ENCODE results near the gene PRKCA. TPM values are rescaled to one million over a fixed set of nuclear protein-coding genes. Genes with fewer than 3 reads are reported as not detected.

The PRKCA gene
- total and polyA plus RNA-seq, 2 experiments from 2014 or later: 6.4 to 35.4 TPM

GRCh38 chr17:66262767-66263166 lies 39.6 kb upstream of the PRKCA start:
- no peaks in the 10 kb centered on the region for H3F3A ChIP-seq (replicated peaks; ENCODE audit: low read depth)
- H2AFZ ChIP-seq: no peak overlapping the region
- H3K4me2 ChIP-seq: no peak overlapping the region
- H3K79me2 ChIP-seq (replicated peaks; ENCODE audit: insufficient read depth): no peaks in the 10 kb centered on the region
- Mint-ChIP-seq H3K9me3 (peaks cover 2% of the 10 kb centered on the region; the same call in 1 of the 3 replicates), H3K4me3 (no peak overlapping the region), H3K27me3 (ENCODE audit: insufficient read depth, low read depth, poor library complexity) (peaks cover 5% of the 10 kb centered on the region), H3K27ac (no peak overlapping the region), H3K36me3 (ENCODE audit: low read depth) (no peaks in the 10 kb centered on the region), H3K4me1 (no peaks in the 10 kb centered on the region)
- no peaks in the 10 kb centered on the region for H3K4me1 ChIP-seq (ENCODE audit: insufficient read depth)
- no peaks in the 10 kb centered on the region for H3K36me3 ChIP-seq (ENCODE audit: insufficient read depth)
- ATAC-seq (no peak), DNase-seq (ENCODE audit: low spot score) (no peak)
- no peak overlapping the region for H3K4me3 ChIP-seq
- H4K20me1 ChIP-seq (replicated peaks; ENCODE audit: insufficient read depth): no peaks in the 10 kb centered on the region
- no peak overlapping the region for H3K27ac ChIP-seq (ENCODE audit: low read depth)
- no peak for TF ChIP-seq ZNF331 (CRISPR knock-in tag; IDR thresholded peaks at IDR 0.05; ENCODE audit: low read depth)
- TF ChIP-seq EZH2 (IDR thresholded peaks at IDR 0.05; ENCODE audit: low read depth, unreplicated experiment): no peak
- TF ChIP-seq, protein P1, sequence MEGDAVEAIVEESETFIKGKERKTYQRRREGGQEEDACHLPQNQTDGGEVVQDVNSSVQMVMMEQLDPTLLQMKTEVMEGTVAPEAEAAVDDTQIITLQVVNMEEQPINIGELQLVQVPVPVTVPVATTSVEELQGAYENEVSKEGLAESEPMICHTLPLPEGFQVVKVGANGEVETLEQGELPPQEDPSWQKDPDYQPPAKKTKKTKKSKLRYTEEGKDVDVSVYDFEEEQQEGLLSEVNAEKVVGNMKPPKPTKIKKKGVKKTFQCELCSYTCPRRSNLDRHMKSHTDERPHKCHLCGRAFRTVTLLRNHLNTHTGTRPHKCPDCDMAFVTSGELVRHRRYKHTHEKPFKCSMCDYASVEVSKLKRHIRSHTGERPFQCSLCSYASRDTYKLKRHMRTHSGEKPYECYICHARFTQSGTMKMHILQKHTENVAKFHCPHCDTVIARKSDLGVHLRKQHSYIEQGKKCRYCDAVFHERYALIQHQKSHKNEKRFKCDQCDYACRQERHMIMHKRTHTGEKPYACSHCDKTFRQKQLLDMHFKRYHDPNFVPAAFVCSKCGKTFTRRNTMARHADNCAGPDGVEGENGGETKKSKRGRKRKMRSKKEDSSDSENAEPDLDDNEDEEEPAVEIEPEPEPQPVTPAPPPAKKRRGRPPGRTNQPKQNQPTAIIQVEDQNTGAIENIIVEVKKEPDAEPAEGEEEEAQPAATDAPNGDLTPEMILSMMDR (conservative IDR thresholded peaks at IDR 0.05; ENCODE audit: low read depth in 2 of 2): no peak
- TF ChIP-seq EZH2phosphoT487 (IDR thresholded peaks at IDR 0.05; ENCODE audit: unreplicated experiment): no peak
- TF ChIP-seq, protein P2, sequence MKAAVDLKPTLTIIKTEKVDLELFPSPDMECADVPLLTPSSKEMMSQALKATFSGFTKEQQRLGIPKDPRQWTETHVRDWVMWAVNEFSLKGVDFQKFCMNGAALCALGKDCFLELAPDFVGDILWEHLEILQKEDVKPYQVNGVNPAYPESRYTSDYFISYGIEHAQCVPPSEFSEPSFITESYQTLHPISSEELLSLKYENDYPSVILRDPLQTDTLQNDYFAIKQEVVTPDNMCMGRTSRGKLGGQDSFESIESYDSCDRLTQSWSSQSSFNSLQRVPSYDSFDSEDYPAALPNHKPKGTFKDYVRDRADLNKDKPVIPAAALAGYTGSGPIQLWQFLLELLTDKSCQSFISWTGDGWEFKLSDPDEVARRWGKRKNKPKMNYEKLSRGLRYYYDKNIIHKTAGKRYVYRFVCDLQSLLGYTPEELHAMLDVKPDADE (IDR thresholded peaks at IDR 0.05): no peak
- TF ChIP-seq ZNF114 (CRISPR knock-in tag; IDR thresholded peaks at IDR 0.05): no peak
- TF ChIP-seq CREB1 (CRISPR knock-in tag; IDR thresholded peaks at IDR 0.05; ENCODE audit: low read depth): no peak
- no peak for TF ChIP-seq POLR2AphosphoS5 (IDR thresholded peaks at IDR 0.05; ENCODE audit: low read depth)
- no peak for TF ChIP-seq JUNB (IDR thresholded peaks at IDR 0.05; ENCODE audit: unreplicated experiment)
- TF ChIP-seq, protein P3, sequence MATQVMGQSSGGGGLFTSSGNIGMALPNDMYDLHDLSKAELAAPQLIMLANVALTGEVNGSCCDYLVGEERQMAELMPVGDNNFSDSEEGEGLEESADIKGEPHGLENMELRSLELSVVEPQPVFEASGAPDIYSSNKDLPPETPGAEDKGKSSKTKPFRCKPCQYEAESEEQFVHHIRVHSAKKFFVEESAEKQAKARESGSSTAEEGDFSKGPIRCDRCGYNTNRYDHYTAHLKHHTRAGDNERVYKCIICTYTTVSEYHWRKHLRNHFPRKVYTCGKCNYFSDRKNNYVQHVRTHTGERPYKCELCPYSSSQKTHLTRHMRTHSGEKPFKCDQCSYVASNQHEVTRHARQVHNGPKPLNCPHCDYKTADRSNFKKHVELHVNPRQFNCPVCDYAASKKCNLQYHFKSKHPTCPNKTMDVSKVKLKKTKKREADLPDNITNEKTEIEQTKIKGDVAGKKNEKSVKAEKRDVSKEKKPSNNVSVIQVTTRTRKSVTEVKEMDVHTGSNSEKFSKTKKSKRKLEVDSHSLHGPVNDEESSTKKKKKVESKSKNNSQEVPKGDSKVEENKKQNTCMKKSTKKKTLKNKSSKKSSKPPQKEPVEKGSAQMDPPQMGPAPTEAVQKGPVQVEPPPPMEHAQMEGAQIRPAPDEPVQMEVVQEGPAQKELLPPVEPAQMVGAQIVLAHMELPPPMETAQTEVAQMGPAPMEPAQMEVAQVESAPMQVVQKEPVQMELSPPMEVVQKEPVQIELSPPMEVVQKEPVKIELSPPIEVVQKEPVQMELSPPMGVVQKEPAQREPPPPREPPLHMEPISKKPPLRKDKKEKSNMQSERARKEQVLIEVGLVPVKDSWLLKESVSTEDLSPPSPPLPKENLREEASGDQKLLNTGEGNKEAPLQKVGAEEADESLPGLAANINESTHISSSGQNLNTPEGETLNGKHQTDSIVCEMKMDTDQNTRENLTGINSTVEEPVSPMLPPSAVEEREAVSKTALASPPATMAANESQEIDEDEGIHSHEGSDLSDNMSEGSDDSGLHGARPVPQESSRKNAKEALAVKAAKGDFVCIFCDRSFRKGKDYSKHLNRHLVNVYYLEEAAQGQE (IDR thresholded peaks at IDR 0.05; ENCODE audit: unreplicated experiment): no peak
- TF ChIP-seq NANOG (IDR thresholded peaks at IDR 0.05; ENCODE audit: borderline replicate concordance): no peak
- H3K27me3 ChIP-seq (ENCODE audit: insufficient read depth): no peaks in the 10 kb centered on the region
- H3K9me2 ChIP-seq (ENCODE audit: insufficient read depth): no peaks in the 10 kb centered on the region
